Diencephalon (tissue), 1 donor: ENCODE results near the gene RNF208. TPM values are rescaled to one million over a fixed set of nuclear protein-coding genes. Genes with fewer than 3 reads are reported as not detected.

Experiments
- total RNA-seq: library from RNA; depleted of rRNA; stranded (reverse); fragments of >200 nt; gene quantifications from one replicate; pipeline ENCODE4 v1.2.3, GENCODE V29; 2014

Gene RNF208
- total RNA-seq = 1.8 TPM

GRCh38 chr9:137222190-137223077 lies at the start of gene RNF208:
Gene RNF208, minus strand, starts transcription at chr9:137222240. Its CDS starts 1,028 bp downstream, at chr9:137221212.

GRCh38 chr9:137254624-137255447 lies 32.8 kb upstream of the RNF208 start, which contains the start of gene NELFB:
Gene NELFB, plus strand, starts transcription at chr9:137255327.

GRCh38 chr9:137251194-137251461 lies 29.1 kb upstream of the RNF208 start, which contains the start of gene STPG3:
Gene STPG3, plus strand, starts transcription at chr9:137251286. Its CDS starts 1 bp downstream, at chr9:137251287.

GRCh38 chr9:137240841-137241489 lies 18.9 kb upstream of the RNF208 start, which contains the start of gene TUBB4B:
Gene TUBB4B, plus strand, starts transcription at chr9:137241287. Its CDS starts 74 bp downstream, at chr9:137241361.

GRCh38 chr9:137230705-137231371 lies 8.8 kb upstream of the RNF208 start, which contains the start of gene SLC34A3:
Gene SLC34A3, plus strand, starts transcription at chr9:137230901. Its CDS starts 802 bp downstream, at chr9:137231703.

GRCh38 chr9:137227054-137227852 lies 5.2 kb upstream of the RNF208 start, which contains the start of gene RNF224:
Gene RNF224, plus strand, starts transcription at chr9:137227502. Its CDS starts 834 bp downstream, at chr9:137228336.

GRCh38 chr9:137224830-137225694 lies 3.0 kb upstream of the RNF208 start, which contains the start of gene CYSRT1:
Gene CYSRT1, plus strand, starts transcription at chr9:137225174. Its CDS starts 448 bp downstream, at chr9:137225622.

GRCh38 chr9:137205126-137206069 lies 16.6 kb downstream of the RNF208 start, which contains the start of the genes NDOR1 and TMEM203:
Gene NDOR1, plus strand, starts transcription at chr9:137205700. Its CDS starts 78 bp downstream, at chr9:137205778.
Gene TMEM203, minus strand, starts transcription at chr9:137205648. Its CDS starts 234 bp downstream, at chr9:137205414.

GRCh38 chr9:137200311-137201204 lies 21.5 kb downstream of the RNF208 start, which contains the start of gene TPRN:
Gene TPRN, minus strand, starts transcription at chr9:137200741. Its CDS starts 30 bp downstream, at chr9:137200711.

GRCh38 chr9:137188490-137189296 lies 33.3 kb downstream of the RNF208 start, which contains the start of the genes ANAPC2 and SSNA1:
Gene ANAPC2, minus strand, starts transcription at chr9:137188560. Its CDS starts 28 bp downstream, at chr9:137188532.
Gene SSNA1, plus strand, starts transcription at chr9:137188676. Its CDS starts 51 bp downstream, at chr9:137188727.

Other genes with a start within 250 kb of the RNF208 start
- 93.2 TPM for gene PTGDS, start 244.7 kb downstream of the RNF208 start, total RNA-seq
- 1.2 TPM for gene LCNL1, start 239.2 kb downstream of the RNF208 start, total RNA-seq
- 14.1 TPM for gene PAXX, start 229.8 kb downstream of the RNF208 start, total RNA-seq
- not detected for gene CLIC3, start 225.7 kb downstream of the RNF208 start, total RNA-seq
- gene ABCA2, start 194.0 kb downstream of the RNF208 start, total RNA-seq = 36.4 TPM
- gene FUT7, start 190.2 kb downstream of the RNF208 start, total RNA-seq = not detected
- 23.1 TPM for gene NPDC1, start 176.1 kb downstream of the RNF208 start, total RNA-seq
- gene ENTPD2, start 168.2 kb downstream of the RNF208 start, total RNA-seq = 3.2 TPM
- gene SAPCD2, start 151.7 kb downstream of the RNF208 start, total RNA-seq = 4.2 TPM
- gene UAP1L1, start 144.7 kb downstream of the RNF208 start, total RNA-seq = 0.69 TPM
- 44.8 TPM for gene MAN1B1, start 135.3 kb downstream of the RNF208 start, total RNA-seq
- 38.8 TPM for gene DPP7, start 107.5 kb downstream of the RNF208 start, total RNA-seq
- 69.0 TPM for gene GRIN1, start 83.1 kb downstream of the RNF208 start, total RNA-seq
- not detected for gene LRRC26, start 52.2 kb downstream of the RNF208 start, total RNA-seq
- not detected for gene TMEM210, start 50.2 kb downstream of the RNF208 start, total RNA-seq
- 24.0 TPM for gene ANAPC2, start 33.7 kb downstream of the RNF208 start, total RNA-seq
- 27.5 TPM for gene SSNA1, start 33.6 kb downstream of the RNF208 start, total RNA-seq
- 7.8 TPM for gene TPRN, start 21.5 kb downstream of the RNF208 start, total RNA-seq
- 38.8 TPM for gene TMEM203, start 16.6 kb downstream of the RNF208 start, total RNA-seq
- gene NDOR1, start 16.5 kb downstream of the RNF208 start, total RNA-seq = 3.9 TPM
- gene CYSRT1, start 2.9 kb upstream of the RNF208 start, total RNA-seq = 0.92 TPM
- gene RNF224, start 5.3 kb upstream of the RNF208 start, total RNA-seq = not detected
- gene SLC34A3, start 8.7 kb upstream of the RNF208 start, total RNA-seq = not detected
- 213 TPM for gene TUBB4B, start 19.0 kb upstream of the RNF208 start, total RNA-seq
- gene STPG3, start 29.0 kb upstream of the RNF208 start, total RNA-seq = not detected
- 38.8 TPM for gene NELFB, start 33.1 kb upstream of the RNF208 start, total RNA-seq
- 0.92 TPM for gene TOR4A, start 55.5 kb upstream of the RNF208 start, total RNA-seq
- gene NRARP, start 80.0 kb upstream of the RNF208 start, total RNA-seq = 5.8 TPM
- gene EXD3, start 200.9 kb upstream of the RNF208 start, total RNA-seq = 9.5 TPM
- gene NOXA1, start 201.2 kb upstream of the RNF208 start, total RNA-seq = 1.6 TPM
- gene ENTPD8, start 219.1 kb upstream of the RNF208 start, total RNA-seq = not detected
- gene NSMF, start 237.1 kb upstream of the RNF208 start, total RNA-seq = 54.2 TPM